ENCODE measurements around the gene IER3IP1. TPM values are rescaled to one million over a fixed set of nuclear protein-coding genes. Genes with fewer than 3 reads are reported as not detected.

The IER3IP1 gene
- total and polyA plus RNA-seq, 2 of the 13 experiments (the other 11 are each of a cell fraction or from before 2014, with no cell fraction given): 18.7 to 26.1 TPM

DNA sequence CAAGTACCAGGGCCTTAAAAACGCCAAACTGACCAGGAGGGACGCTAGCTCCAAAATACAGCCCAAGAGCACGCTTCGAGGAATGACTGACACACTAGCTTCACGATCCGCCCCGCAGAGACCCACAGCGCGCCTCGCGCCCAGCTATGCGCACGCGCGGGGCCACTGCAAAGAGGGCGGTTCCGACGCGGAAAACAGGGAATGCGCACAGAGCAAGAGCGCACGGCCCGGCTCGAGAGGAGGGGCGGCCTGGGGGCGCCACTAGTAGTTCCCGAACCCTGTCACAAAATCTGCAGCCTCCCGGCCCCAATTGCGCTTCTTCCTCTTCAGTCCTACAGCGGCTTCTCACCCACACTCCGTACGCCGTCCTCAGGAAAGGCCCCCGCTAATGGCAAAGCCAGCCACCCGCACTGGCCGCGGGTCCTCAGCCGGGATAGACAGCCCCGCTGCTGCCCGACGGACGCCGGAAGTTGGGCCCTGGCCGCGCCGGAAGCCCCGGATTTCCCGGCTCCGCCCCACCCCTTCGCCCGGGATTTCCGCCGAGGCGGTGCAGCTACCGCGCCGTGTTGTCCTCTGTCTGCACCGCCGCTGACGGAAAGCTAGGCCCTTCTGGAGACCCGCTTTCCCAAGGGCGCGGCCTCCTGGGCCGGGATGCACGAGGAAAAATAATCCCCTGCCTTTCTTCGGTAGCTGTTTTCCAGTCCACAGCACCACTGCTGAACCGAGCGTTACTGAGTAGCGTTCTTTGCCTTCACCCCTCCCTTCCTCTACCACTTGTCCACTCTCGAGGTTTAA is 25.9 kb downstream of the IER3IP1 start, which contains the start of gene HDHD2 (continued):
- peak; percentile 81; the same call in 1 of the 2 replicates for TF ChIP-seq ZNF616 (CRISPR knock-in tag; IDR thresholded peaks at IDR 0.05; ENCODE audit: low read depth)
- TF ChIP-seq KAT7 (CRISPR knock-in tag; IDR thresholded peaks at IDR 0.05; ENCODE audit: borderline replicate concordance): peak; percentile 70; the same call in 1 of the 2 replicates
- TF ChIP-seq, protein P1, sequence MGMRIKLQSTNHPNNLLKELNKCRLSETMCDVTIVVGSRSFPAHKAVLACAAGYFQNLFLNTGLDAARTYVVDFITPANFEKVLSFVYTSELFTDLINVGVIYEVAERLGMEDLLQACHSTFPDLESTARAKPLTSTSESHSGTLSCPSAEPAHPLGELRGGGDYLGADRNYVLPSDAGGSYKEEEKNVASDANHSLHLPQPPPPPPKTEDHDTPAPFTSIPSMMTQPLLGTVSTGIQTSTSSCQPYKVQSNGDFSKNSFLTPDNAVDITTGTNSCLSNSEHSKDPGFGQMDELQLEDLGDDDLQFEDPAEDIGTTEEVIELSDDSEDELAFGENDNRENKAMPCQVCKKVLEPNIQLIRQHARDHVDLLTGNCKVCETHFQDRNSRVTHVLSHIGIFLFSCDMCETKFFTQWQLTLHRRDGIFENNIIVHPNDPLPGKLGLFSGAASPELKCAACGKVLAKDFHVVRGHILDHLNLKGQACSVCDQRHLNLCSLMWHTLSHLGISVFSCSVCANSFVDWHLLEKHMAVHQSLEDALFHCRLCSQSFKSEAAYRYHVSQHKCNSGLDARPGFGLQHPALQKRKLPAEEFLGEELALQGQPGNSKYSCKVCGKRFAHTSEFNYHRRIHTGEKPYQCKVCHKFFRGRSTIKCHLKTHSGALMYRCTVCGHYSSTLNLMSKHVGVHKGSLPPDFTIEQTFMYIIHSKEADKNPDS (CRISPR knock-in tag; IDR thresholded peaks at IDR 0.05): no peak
- 0 out of 2 replicates have a peak, but pooled peaks have one; percentile 14 for TF ChIP-seq ZNF468 (CRISPR knock-in tag; IDR thresholded peaks at IDR 0.05)
- TF ChIP-seq FOXM1 (CRISPR knock-in tag; IDR thresholded peaks at IDR 0.05): no peak
- TF ChIP-seq GPN1 (CRISPR knock-in tag; IDR thresholded peaks at IDR 0.05; ENCODE audit: borderline replicate concordance): no peak; the same call in 1 of the 2 replicates
- TF ChIP-seq, protein P2, sequence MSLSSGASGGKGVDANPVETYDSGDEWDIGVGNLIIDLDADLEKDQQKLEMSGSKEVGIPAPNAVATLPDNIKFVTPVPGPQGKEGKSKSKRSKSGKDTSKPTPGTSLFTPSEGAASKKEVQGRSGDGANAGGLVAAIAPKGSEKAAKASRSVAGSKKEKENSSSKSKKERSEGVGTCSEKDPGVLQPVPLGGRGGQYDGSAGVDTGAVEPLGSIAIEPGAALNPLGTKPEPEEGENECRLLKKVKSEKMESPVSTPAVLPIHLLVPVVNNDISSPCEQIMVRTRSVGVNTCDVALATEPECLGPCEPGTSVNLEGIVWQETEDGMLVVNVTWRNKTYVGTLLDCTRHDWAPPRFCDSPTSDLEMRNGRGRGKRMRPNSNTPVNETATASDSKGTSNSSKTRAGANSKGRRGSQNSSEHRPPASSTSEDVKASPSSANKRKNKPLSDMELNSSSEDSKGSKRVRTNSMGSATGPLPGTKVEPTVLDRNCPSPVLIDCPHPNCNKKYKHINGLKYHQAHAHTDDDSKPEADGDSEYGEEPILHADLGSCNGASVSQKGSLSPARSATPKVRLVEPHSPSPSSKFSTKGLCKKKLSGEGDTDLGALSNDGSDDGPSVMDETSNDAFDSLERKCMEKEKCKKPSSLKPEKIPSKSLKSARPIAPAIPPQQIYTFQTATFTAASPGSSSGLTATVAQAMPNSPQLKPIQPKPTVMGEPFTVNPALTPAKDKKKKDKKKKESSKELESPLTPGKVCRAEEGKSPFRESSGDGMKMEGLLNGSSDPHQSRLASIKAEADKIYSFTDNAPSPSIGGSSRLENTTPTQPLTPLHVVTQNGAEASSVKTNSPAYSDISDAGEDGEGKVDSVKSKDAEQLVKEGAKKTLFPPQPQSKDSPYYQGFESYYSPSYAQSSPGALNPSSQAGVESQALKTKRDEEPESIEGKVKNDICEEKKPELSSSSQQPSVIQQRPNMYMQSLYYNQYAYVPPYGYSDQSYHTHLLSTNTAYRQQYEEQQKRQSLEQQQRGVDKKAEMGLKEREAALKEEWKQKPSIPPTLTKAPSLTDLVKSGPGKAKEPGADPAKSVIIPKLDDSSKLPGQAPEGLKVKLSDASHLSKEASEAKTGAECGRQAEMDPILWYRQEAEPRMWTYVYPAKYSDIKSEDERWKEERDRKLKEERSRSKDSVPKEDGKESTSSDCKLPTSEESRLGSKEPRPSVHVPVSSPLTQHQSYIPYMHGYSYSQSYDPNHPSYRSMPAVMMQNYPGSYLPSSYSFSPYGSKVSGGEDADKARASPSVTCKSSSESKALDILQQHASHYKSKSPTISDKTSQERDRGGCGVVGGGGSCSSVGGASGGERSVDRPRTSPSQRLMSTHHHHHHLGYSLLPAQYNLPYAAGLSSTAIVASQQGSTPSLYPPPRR (CRISPR knock-in tag; IDR thresholded peaks at IDR 0.05; ENCODE audit: borderline replicate concordance): no peak
- peak; percentile 64; the same call in 1 of the 2 replicates for TF ChIP-seq ZNF563 (CRISPR knock-in tag; IDR thresholded peaks at IDR 0.05)
- TF ChIP-seq MEIS2 (CRISPR knock-in tag; IDR thresholded peaks at IDR 0.05): no peak
- peak; percentile 34; the same call in 1 of the 2 replicates for TF ChIP-seq ATF7-NPFF (CRISPR knock-in tag; IDR thresholded peaks at IDR 0.05; ENCODE audit: low read depth)
- TF ChIP-seq ELK4 (CRISPR knock-in tag; IDR thresholded peaks at IDR 0.05; ENCODE audit: borderline replicate concordance): no peak
- TF ChIP-seq ZNF547 (CRISPR knock-in tag; IDR thresholded peaks at IDR 0.05): peak; percentile 89
- TF ChIP-seq HBP1 (CRISPR knock-in tag; IDR thresholded peaks at IDR 0.05; ENCODE audit: low read depth): 0 out of 2 replicates have a peak, but pooled peaks have one; percentile 11
- TF ChIP-seq JUN (CRISPR knock-in tag; IDR thresholded peaks at IDR 0.05): no peak
- peak; percentile 91 for TF ChIP-seq ZSCAN31 (CRISPR knock-in tag; IDR thresholded peaks at IDR 0.05; ENCODE audit: low read depth)
- 0 out of 2 replicates have a peak, but pooled peaks have one; percentile 11 for TF ChIP-seq ZNF713 (CRISPR knock-in tag; IDR thresholded peaks at IDR 0.05)
- peak; percentile 42; the same call in 1 of the 2 replicates for TF ChIP-seq IRX3 (CRISPR knock-in tag; IDR thresholded peaks at IDR 0.05; ENCODE audit: borderline replicate concordance, low read depth)
- TF ChIP-seq NFRKB (IDR thresholded peaks at IDR 0.05): no peak
- TF ChIP-seq ZNF564 (CRISPR knock-in tag; IDR thresholded peaks at IDR 0.05): peak; percentile 82; the same call in 1 of the 2 replicates
